Activated naive CD8-positive, alpha-beta T cell treated with anti-CD3 and anti-CD28 coated beads for 36 hours (primary cell): ENCODE data around the gene SZT2. TPM values are rescaled to one million over a fixed set of nuclear protein-coding genes. Genes with fewer than 3 reads are reported as not detected.

Experiments
- total RNA-seq, 2 experiments: library from RNA; stranded (reverse); gene quantifications; one replicate each; pipeline ENCODE4 v1.2.3, GENCODE V29; 2021

SZT2 gene
- total RNA-seq, 2 experiments from 2014 or later = 22.4 to 27.6 TPM

Other genes with a start within 250 kb of the SZT2 start
- gene EBNA1BP2, start 217.6 kb upstream of the SZT2 start, total RNA-seq = 100 to 1,000 TPM; 164 to 167 TPM
- gene CFAP57, start 217.6 kb upstream of the SZT2 start, total RNA-seq = under 1 TPM; 0.32 to 0.35 TPM
- gene TMEM125, start 119.9 kb upstream of the SZT2 start, total RNA-seq = under 1 TPM in 1 of 2 experiments, not detected in 1; 0.30 TPM
- not detected for gene C1orf210, start 104.3 kb upstream of the SZT2 start, total RNA-seq
- gene TIE1, start 88.9 kb upstream of the SZT2 start, total RNA-seq = under 1 TPM; 0.14 to 0.49 TPM
- not detected for gene MPL, start 52.1 kb upstream of the SZT2 start, total RNA-seq
- 100 to 1,000 TPM; 182 to 184 TPM for gene CDC20, start 30.9 kb upstream of the SZT2 start, total RNA-seq
- gene ELOVL1, start 21.9 kb upstream of the SZT2 start, total RNA-seq = 10 to 100 TPM; 66.9 to 67.4 TPM
- gene MED8, start 99 bp upstream of the SZT2 start, total RNA-seq = 10 to 100 TPM; 34.1 to 35.7 TPM
- 1 to 10 TPM; 4.3 to 5.6 TPM for gene HYI, start 64.0 kb downstream of the SZT2 start, total RNA-seq
- 1 to 10 TPM; 3.1 to 3.6 TPM for gene PTPRF, start 141.0 kb downstream of the SZT2 start, total RNA-seq